C1 segment of cervical spinal cord (tissue), 14 donors: ENCODE results near the gene DCC.
A peak's percentile ranks its signal among the peaks of the same experiment; 100 is the strongest.

ENCODE experiments used
- DNase-seq, 14 donors: peaks; one replicate each; lab custom pipeline; 2025; lab: John Stamatoyannopoulos, UW

The DCC gene

GRCh38 chr18:52685316-52685715, 345.3 kb downstream of the DCC start:
- no peak for DNase-seq

GRCh38 chr18:52691841-52692240, 351.8 kb downstream of the DCC start:
- no peak for DNase-seq

GRCh38 chr18:52694804-52695203, 354.8 kb downstream of the DCC start:
- no peak for DNase-seq

GRCh38 chr18:52700116-52700515, 360.1 kb downstream of the DCC start:
- DNase-seq, result no peak

DNA sequence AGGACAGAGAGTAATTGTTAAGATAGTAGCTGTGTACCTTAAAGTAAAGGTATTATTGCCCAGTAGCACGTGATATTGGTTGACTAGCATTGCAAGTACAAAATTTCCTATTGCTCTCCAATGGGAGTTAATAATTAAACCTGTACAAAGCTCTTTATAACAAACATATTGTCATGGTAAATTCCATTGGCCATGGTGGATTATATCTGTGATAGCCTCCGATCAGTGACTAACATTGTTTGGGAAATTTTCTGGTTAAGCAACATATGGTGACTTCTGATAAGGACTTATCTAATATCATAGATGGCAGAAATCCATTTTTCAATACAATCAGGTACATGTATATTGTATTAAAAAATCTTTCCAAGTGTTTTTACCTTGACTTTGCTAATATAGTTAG, 360.8 kb downstream of the DCC start:
- no peak for DNase-seq

- DNase-seq, result no peak
Measured at GRCh38 chr18:52701219-52701935, 361.4 kb downstream of the DCC start.

GRCh38 chr18:52715421-52715820, 375.4 kb downstream of the DCC start:
- DNase-seq, result no peak

DNA sequence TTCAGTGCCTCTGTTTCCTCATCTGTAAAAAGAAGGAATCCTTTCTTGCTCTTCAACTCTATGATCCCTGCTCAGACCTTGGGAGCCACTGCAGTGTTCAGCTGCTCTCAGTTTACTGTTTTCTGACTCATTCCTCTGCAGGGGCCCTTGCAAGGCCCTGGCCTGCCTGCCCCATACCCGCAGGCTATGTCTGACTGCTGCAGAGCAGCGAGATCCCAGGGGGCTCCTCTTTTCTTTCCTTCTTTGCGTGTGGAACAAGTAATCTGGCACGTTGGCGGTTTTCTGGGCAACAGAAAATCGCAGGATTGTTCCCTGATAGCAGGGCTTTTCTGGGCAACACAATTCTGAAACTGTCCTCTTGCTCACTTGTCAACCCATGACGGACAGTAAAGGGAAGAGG, 376.0 kb downstream of the DCC start:
- DNase-seq, result no peak

GRCh38 chr18:52716973-52717372, 377.0 kb downstream of the DCC start:
- peak in 8 of 14 donors; percentile 0 to 24 (median 6) for DNase-seq

GRCh38 chr18:52722904-52723303, 382.9 kb downstream of the DCC start:
- DNase-seq, result no peak

DNA sequence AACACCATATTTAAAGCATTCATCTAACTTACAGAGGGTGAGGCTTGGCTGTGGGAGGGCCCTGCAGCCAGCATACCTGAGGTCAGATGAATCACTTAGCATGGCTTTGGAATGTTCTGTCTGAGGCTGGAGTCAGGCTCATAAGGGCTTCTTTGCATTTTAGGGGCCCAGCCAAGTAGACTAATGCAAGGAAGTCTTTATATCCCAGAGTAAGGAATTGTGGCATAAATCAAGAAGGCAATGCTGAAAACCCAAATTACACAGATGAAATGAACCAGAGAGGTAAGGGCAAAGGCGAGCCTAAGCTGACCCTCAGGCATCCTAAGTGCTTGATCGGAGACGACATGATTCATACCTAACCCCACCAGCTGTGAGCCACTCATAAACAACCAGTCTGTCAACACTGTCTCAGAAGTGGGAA, 383.6 kb downstream of the DCC start:
- no peak for DNase-seq

DNA sequence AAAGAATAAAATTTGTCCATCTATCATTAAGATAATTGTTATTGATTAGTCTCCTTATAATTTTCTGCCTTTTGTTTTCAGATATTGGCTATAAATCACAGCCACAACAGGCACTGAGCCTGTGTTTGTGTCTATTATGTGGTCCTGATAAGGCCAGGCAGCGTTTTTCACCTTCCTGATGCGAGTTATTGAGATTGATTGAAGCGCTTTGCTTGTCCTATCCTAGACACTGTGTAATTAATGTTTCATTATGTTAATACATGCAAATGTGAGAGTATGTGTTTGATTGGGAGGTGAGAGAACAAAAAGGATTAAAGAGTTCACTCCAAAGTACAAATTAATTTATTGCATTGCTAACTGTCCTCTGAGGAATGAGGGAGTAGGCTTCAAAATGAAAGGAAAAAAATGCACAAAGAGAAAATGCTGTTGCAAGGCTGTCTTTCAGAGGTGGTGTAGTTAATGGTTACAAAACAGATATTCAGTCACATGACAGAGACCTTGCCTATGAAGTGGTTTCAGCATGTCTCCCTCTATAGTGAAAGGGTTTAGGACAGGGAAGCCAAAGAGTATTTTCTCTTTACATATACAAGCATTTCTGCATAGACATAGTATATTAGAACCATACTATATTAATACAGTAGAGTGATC, 391.1 kb downstream of the DCC start:
- no peak for DNase-seq

DNA sequence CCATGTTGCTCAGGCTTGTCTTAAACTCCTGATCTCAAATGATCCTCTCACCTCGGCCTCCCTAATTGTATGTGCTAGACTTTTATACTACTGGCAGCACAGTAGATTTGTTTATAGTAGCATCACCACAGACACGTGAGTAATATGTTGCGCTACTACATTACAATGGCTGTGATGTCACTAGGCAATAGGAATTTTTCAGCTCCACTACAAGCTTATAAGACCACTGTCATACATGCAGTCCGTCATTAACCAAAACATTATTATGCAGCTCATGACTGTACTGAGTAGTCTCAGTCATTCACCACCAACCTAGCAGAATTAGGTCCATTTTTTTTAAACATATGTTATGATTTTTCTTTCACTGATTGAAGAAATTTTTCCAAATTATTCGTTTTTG, 398.9 kb downstream of the DCC start:
- no peak for DNase-seq

- DNase-seq, result no peak
Measured at GRCh38 chr18:52746986-52747385, 407.0 kb downstream of the DCC start.

- no peak for DNase-seq
Measured at GRCh38 chr18:52747869-52748268, 407.9 kb downstream of the DCC start.

- no peak for DNase-seq
Measured at GRCh38 chr18:52748343-52748742, 408.3 kb downstream of the DCC start.

- no peak for DNase-seq
Measured at GRCh38 chr18:52749542-52749941, 409.5 kb downstream of the DCC start.

- no peak for DNase-seq
Measured at GRCh38 chr18:52750995-52751394, 411.0 kb downstream of the DCC start.

DNA sequence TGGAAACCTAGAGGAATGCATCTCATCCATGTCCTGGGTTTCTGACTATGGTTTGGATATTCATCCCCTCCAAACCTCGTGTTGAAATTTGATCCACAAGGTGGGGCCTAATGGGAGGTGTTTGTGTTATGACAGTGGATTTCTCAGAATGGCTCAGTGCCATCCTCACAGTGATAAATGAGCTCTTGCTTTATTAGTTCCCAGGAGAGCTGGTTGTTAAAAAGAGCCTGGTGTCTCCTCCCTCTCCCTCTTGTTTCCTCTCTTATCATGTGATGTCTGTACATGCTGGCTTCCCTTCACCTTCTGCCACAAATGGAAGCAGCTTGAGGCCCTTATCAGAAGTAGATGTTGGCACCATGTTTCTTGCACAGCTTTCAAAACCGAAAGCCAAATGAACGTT, 424.3 kb downstream of the DCC start:
- no peak for DNase-seq

GRCh38 chr18:52766002-52766545, 426.1 kb downstream of the DCC start:
- DNase-seq, result peak in 1 of 14 donors; percentile 61

DNA sequence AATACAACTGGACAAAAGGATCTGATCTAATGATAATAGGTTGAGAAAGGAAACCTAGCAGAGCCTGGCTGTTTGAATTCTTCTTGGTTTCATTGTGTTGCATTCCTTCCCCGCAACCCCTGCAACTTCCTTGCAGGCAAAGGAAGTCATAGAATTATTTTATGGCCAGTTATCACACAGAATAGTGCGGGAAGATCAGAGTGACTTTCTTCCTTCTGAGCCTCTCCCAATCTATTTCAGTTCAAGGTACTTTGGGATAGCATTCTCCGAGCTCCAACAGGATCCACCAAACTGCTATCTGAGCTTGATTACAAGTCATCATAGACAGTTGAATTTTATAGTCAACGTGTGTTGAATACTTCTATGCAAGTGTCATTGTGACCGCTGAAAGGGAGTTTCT, 441.1 kb downstream of the DCC start:
- DNase-seq, result no peak

DNA sequence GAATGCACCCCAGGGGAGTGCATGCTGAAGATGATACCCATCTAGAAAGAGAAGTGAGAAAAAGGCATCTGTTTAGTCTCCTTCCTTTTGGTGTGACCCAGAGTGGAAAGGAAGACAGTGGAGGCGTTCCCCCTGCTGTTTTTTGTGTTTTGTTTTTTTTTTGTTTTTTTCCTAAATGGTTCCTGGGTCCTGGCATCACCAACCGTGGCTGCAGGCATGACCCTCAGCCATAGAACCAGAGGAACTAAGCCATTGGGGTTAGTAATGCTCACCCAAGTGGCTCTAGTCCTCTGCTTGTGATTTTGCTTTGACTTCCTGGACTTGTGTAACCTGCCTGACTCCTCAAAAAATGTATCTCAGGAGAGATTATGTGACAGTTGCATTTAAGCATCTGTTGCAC, 451.3 kb downstream of the DCC start:
- DNase-seq, result no peak

DNA sequence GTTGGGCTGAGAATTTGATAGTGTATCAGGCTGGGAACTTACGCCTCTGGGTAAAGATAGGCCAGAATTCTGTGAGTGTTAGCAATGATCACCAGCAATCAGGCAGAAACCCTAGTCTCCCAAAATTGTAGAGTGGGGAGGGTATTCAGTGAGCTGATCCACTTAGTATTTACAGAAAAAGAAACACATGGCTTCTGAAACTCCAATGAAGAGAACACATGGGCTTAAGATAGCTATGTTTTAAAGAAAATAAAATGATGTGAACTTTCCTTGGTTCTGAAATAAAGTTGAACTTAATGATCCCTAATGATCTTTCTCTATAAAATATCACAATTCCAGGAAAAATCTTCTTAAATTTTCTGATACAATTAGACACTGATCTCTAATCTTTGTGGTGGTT, 472.8 kb downstream of the DCC start:
- no peak for DNase-seq
